ENCODE measurements around the gene DMRT2.

- TF ChIP-seq EZH2phosphoT487 (IDR thresholded peaks at IDR 0.05; ENCODE audit: insufficient read depth, low read depth) (no peak), EZH2 (IDR thresholded peaks at IDR 0.05; ENCODE audit: insufficient read depth, poor library complexity, severe bottlenecking) (no peak)
Observed at GRCh38 chr9:1100201-1100600, 50.0 kb downstream of the DMRT2 start.
